ENCODE results near the gene PPT2.

The PPT2 gene

DNA sequence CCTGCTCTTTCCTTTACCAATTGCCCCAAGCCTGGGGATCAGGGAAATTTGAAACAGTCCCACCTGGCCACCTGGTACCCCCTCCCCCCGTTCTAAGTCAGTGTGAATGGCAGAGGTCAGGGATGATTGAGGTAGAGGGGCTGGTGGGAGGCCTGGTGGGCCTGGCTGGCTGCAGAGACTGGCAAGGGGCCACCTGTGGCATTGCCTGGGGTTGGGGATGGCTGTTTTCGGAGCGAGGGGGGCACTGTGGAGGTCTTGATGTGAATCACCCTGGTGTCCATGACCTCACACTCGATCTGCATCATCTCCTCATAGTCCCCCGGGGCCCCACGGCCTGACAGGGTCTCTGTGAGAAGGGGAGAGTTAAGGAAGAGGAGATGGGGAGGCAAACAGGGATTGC is 38.3 kb upstream of the PPT2 start:
- no peak overlapping the region for H3K4me3 ChIP-seq (replicated peaks; ENCODE audit: low read depth, low read length)
- TF ChIP-seq, protein P1, sequence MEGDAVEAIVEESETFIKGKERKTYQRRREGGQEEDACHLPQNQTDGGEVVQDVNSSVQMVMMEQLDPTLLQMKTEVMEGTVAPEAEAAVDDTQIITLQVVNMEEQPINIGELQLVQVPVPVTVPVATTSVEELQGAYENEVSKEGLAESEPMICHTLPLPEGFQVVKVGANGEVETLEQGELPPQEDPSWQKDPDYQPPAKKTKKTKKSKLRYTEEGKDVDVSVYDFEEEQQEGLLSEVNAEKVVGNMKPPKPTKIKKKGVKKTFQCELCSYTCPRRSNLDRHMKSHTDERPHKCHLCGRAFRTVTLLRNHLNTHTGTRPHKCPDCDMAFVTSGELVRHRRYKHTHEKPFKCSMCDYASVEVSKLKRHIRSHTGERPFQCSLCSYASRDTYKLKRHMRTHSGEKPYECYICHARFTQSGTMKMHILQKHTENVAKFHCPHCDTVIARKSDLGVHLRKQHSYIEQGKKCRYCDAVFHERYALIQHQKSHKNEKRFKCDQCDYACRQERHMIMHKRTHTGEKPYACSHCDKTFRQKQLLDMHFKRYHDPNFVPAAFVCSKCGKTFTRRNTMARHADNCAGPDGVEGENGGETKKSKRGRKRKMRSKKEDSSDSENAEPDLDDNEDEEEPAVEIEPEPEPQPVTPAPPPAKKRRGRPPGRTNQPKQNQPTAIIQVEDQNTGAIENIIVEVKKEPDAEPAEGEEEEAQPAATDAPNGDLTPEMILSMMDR (IDR thresholded peaks at IDR 0.05; ENCODE audit: low read depth, low read length, missing control alignments), result no peak
- no peak for DNase-seq (ENCODE audit: extremely low read depth, low read depth)

- no peak for DNase-seq (ENCODE audit: extremely low read depth, low read depth)
- H3K4me3 ChIP-seq (replicated peaks; ENCODE audit: low read depth, low read length), result no peak overlapping the region
- TF ChIP-seq, protein P1 (IDR thresholded peaks at IDR 0.05; ENCODE audit: low read depth, low read length, missing control alignments), result peak; percentile 55
Measured at GRCh38 chr6:32116674-32117073, 37.3 kb upstream of the PPT2 start.

GRCh38 chr6:32117461-32117860 is 36.5 kb upstream of the PPT2 start:
- no peak overlapping the region for H3K4me3 ChIP-seq (replicated peaks; ENCODE audit: low read depth, low read length)
- TF ChIP-seq, protein P1 (IDR thresholded peaks at IDR 0.05; ENCODE audit: low read depth, low read length, missing control alignments), result no peak
- no peak for DNase-seq (ENCODE audit: extremely low read depth, low read depth)

DNA sequence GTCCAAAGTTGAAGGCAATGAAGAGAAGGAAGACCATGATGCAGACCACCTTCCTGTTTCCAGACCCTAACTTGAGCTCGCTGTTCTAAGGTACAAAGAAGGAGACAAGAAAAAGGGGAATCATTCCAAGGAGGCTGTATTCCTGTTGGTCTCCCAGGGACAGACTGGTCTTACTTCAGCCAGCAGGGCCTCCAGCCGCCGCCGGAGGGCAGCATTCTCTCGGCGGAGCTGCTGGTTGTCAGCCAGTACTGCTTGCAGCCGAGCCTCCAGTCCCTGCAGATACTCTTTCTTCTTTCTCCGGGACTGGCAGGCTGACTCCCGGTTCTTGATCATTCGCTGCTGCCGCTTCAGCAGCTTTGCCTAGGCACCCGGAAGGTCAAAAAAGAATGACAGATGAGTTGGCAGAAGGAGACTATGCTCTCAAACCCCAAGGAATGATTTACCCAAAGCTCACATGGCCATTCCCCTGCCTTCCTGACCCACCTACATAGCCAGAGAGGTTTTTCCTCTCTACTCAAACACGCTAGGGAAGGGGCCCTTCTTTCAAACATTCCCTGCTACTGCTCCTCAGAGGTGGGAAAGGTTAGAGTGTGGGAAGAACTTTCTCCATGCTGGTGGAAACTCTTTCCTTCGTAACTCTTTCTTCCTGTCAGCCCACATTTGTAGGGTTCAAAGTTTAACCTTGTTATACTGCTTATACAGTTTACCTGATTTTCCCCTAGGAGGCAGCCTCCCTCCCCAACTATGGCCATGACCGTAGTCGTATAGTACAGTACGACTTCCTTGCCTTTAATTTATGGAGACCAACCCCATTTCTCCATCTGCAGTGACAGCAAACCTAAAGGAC is 34.9 kb upstream of the PPT2 start:
- TF ChIP-seq, protein P1 (IDR thresholded peaks at IDR 0.05; ENCODE audit: low read depth, low read length, missing control alignments), result peak; percentile 93
- H3K4me3 ChIP-seq (replicated peaks; ENCODE audit: low read depth, low read length), result no peak overlapping the region
- DNase-seq (ENCODE audit: extremely low read depth, low read depth), result no peak

DNA sequence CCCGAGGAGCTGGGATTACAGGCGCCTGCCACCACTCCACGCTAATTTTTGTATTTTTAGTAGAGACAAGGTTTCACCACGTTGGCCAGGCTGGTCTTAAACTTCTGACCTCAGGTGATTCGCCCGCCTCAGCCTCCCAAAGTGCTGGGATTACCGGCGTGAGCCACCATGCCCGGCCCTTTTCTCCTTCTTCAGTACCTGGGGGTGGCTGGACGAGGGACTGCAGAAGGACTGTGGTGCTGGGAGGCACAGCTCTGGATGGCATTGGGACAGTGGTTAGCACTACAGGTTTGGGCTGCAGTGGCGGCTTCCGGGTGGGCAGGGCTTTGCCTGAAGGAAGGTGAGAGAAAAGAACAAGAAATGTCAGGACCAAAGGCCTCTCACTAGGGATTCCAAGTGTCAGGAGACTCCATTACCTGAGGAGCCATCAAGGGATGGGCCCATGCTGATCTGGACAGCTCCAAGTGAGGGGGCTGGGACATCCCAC is 33.3 kb upstream of the PPT2 start:
- TF ChIP-seq, protein P1 (IDR thresholded peaks at IDR 0.05; ENCODE audit: low read depth, low read length, missing control alignments), result no peak
- H3K4me3 ChIP-seq (replicated peaks; ENCODE audit: low read depth, low read length), result no peak overlapping the region

GRCh38 chr6:32123681-32124080 is 30.3 kb upstream of the PPT2 start:
- no peak for DNase-seq (ENCODE audit: extremely low read depth, low read depth)
- TF ChIP-seq, protein P1 (IDR thresholded peaks at IDR 0.05; ENCODE audit: low read depth, low read length, missing control alignments), result no peak

More for the DNA sequence above, 33.3 kb upstream of the PPT2 start:
- no peak for DNase-seq (ENCODE audit: extremely low read depth, low read depth)

More at GRCh38 chr6:32123681-32124080, 30.3 kb upstream of the PPT2 start:
- no peak overlapping the region for H3K4me3 ChIP-seq (replicated peaks; ENCODE audit: low read depth, low read length)

All from HFF-Myc (cell line).